Lower lobe of right lung (tissue), 2 donors: ENCODE results near the gene GPC6. TPM values are rescaled to one million over a fixed set of nuclear protein-coding genes. Genes with fewer than 3 reads are reported as not detected.

Experiments
- ATAC-seq, 2 donors: fragments of 200-7000 bp; cut with Tn5 transposase; one replicate each; pipeline ENCODE4 v1.9.1; 2020 to 2022; ENCODE audit warnings: mild to moderate bottlenecking in 2 of 2, moderate library complexity in 2 of 2
- DNase-seq: peaks from one replicate; pipeline ENCODE4 v3.0.0-alpha.2; 2020
- H3K27ac ChIP-seq: fragments of 200-600 bp; one replicate; pipeline ENCODE4 v1.8.0; 2022
- H3K27me3 ChIP-seq: fragments of 200-600 bp; one replicate; pipeline ENCODE4 v1.8.0; 2022; ENCODE audit warnings: low read depth
- H3K36me3 ChIP-seq: fragments of 200-600 bp; one replicate; pipeline ENCODE4 v1.8.0; 2022; ENCODE audit warnings: mild to moderate bottlenecking
- H3K4me1 ChIP-seq: fragments of 200-600 bp; one replicate; pipeline ENCODE4 v1.8.0; 2022
- H3K4me3 ChIP-seq: fragments of 200-600 bp; one replicate; pipeline ENCODE4 v1.8.0; 2022; ENCODE audit warnings: mild to moderate bottlenecking
- H3K9me3 ChIP-seq: fragments of 200-600 bp; one replicate; pipeline ENCODE4 v1.8.0; 2022
- intact Hi-C: fragments of 100-400 bp; cut with DNase I; formaldehyde crosslinking; loops from one replicate; pipeline ENCODE4 v1.11.0; 2022
- total RNA-seq: library from RNA; stranded (reverse); fragmentation: NEBNext Ultra II Directional; extraction: Animal tissue kit (Norgen Biotek cat#: 25700); gene quantifications from one replicate; pipeline ENCODE4 v1.2.1, GENCODE V29; 2021
- TF ChIP-seq, protein P1 (sequence below): fragments of 200-600 bp; IDR thresholded peaks from one replicate; pipeline ENCODE4 v1.8.0; 2022; ENCODE audit warnings: antibody characterized with exemption, mild to moderate bottlenecking
- donor health status: DM: no; HTN: yes; CAD: no; lungs with severe emphysema.

GPC6 gene
- total RNA-seq, 1 donor from 2014 or later, result 5.5 TPM

DNA sequence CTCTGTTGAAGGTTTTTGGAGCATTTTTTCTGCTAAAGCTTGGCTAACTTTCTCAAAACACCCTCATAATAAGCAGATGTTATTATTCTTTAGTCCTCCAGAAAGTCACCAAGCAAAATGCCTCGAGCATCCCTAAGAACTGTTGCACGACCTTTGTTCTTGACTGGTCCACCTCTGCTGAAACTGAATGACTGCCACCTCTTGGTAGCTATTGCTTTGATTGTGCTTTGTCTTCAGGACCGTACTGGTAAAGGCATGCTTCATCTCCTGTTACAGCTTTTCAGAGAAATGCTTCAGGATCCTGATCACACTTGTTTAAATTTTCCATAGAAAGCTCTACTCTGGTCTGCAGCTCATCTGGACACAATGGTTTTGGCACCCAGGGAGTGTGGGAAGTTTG lies 998.1 kb downstream of the GPC6 start:
- Histone ChIP-seq H3K36me3 (no peaks in the 10 kb centered on the region), H3K9me3 (no peaks in the 10 kb centered on the region), H3K27me3 (no peaks in the 10 kb centered on the region), H3K4me1 (no peaks in the 10 kb centered on the region), H3K4me3 (no peak overlapping the region), H3K27ac (no peak overlapping the region)
- TF ChIP-seq, protein P1, sequence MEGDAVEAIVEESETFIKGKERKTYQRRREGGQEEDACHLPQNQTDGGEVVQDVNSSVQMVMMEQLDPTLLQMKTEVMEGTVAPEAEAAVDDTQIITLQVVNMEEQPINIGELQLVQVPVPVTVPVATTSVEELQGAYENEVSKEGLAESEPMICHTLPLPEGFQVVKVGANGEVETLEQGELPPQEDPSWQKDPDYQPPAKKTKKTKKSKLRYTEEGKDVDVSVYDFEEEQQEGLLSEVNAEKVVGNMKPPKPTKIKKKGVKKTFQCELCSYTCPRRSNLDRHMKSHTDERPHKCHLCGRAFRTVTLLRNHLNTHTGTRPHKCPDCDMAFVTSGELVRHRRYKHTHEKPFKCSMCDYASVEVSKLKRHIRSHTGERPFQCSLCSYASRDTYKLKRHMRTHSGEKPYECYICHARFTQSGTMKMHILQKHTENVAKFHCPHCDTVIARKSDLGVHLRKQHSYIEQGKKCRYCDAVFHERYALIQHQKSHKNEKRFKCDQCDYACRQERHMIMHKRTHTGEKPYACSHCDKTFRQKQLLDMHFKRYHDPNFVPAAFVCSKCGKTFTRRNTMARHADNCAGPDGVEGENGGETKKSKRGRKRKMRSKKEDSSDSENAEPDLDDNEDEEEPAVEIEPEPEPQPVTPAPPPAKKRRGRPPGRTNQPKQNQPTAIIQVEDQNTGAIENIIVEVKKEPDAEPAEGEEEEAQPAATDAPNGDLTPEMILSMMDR, result no peak
- intact Hi-C loops, result no loop called here
- ATAC-seq, result no peak
- DNase-seq, result no peak

- Histone ChIP-seq H3K27ac (no peak overlapping the region), H3K27me3 (no peaks in the 10 kb centered on the region), H3K4me3 (no peak overlapping the region), H3K9me3 (no peaks in the 10 kb centered on the region), H3K36me3 (no peaks in the 10 kb centered on the region), H3K4me1 (no peaks in the 10 kb centered on the region)
- ATAC-seq (no peak), DNase-seq (no peak)
- intact Hi-C loops, result no loop called here
- TF ChIP-seq, protein P1, result no peak
Measured at GRCh38 chr13:94227255-94227879, 1000.8 kb downstream of the GPC6 start.

DNA sequence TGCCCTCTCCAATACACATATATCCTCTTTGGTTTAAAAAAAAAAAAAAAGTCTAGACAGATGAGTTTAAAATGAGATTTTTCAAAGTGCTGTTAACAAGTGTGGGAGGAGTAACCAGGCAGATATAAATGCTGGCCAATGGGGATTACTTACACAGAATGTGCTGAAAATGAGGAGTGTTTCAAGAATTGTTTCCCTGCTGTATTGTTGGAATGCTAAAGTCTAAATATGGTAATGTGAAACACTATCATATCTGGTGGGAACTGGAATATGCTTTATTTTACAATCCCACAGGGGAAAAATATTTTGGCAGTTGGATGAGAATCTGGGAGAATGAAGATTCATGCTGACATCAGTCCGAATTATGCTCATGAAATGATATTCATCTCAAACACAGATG lies 1002.2 kb downstream of the GPC6 start:
- ATAC-seq, result no peak
- DNase-seq, result no peak

GRCh38 chr13:94232161-94232950 lies 1005.7 kb downstream of the GPC6 start:
- Histone ChIP-seq H3K27me3 (no peaks in the 10 kb centered on the region), H3K4me3 (no peak overlapping the region), H3K4me1 (peaks cover 3% of the 10 kb centered on the region), H3K27ac (no peak overlapping the region), H3K36me3 (no peaks in the 10 kb centered on the region), H3K9me3 (no peaks in the 10 kb centered on the region)
- intact Hi-C loops, result no loop called here
- TF ChIP-seq, protein P1, result no peak
- peak; percentile 79 to 83 for ATAC-seq
- DNase-seq, result peak; percentile 65

More for the DNA sequence above, 1002.2 kb downstream of the GPC6 start:
- intact Hi-C loops, result no loop called here
- H3K4me1 ChIP-seq, result no peaks in the 10 kb centered on the region
- TF ChIP-seq, protein P1, result no peak
- no peak overlapping the region for H3K27ac ChIP-seq
- no peaks in the 10 kb centered on the region for H3K36me3 ChIP-seq
- H3K9me3 ChIP-seq, result no peaks in the 10 kb centered on the region
- no peak overlapping the region for H3K4me3 ChIP-seq
- H3K27me3 ChIP-seq, result no peaks in the 10 kb centered on the region

GRCh38 chr13:94232956-94233355 lies 1006.3 kb downstream of the GPC6 start:
- Histone ChIP-seq H3K27ac (no peak overlapping the region), H3K4me3 (no peak overlapping the region), H3K27me3 (no peaks in the 10 kb centered on the region), H3K9me3 (no peaks in the 10 kb centered on the region), H3K4me1 (peaks cover 3% of the 10 kb centered on the region), H3K36me3 (no peaks in the 10 kb centered on the region)
- DNase-seq, result no peak
- TF ChIP-seq, protein P1, result no peak
- intact Hi-C loops, result no loop called here
- ATAC-seq, result no peak
